ENCODE data around the gene RPS3. TPM values are rescaled to one million over a fixed set of nuclear protein-coding genes. Genes with fewer than 3 reads are reported as not detected.

Gene RPS3
- polyA plus RNA-seq, 2 of the 4 experiments (the other 2 are of a cell fraction), result 3,468 to 3,544 TPM

DNA sequence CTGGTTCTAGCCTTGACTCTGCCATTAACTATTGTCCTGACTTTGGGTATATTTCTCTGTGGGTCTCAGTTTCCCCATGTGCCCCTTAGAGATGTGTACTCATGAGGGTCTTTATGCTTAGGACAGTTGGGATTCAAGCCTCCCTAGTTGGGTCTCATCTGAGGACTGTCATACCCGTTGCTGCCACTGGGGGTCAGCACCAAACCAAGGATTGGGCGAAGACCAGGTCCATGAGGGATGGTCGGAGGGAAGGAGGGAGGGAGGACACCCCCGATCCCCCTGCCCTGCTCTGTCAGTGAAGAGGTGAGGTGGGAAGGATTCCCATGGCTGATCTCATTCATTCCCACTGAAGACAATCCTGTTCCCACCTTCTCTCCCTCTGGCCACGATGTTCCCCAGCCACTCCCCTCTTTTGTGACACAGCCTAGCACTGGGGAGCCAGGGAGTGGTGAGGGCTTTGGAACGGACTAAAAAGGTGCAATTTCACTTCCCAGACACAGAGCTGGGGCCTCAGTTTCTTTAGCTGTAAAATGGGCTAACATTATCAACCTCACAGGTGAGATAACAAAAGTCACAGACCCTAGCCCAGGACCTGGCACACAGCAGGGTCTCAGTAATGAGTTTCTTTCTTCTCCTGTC, 46.1 kb downstream of the RPS3 start:
- Histone ChIP-seq H3K4me1 (no peaks in the 10 kb centered on the region), H3K9me3 (no peaks in the 10 kb centered on the region), H3K27ac (no peak overlapping the region), H3K4me3 (no peak overlapping the region), H3K4me2 (peak overlapping the region; percentile 39; the same call in 2 of the 3 replicates)
- 4% methylated on average over 6 of the region's 6 CpGs for WGBS (ENCODE audit: missing lambda C conversion rate)
- FAIRE-seq, result peak; percentile 73
- DNase-seq (ENCODE audit: low read depth in 1 of 2, low spot score in 1 of 2), result peak; percentile 52 to 83
- POLR2A ChIA-PET, result no interaction called here
- TF ChIP-seq EP300 (IDR thresholded peaks at IDR 0.05) (no peak), RAD21 (conservative IDR thresholded peaks at IDR 0.05 in 1 of 2, IDR thresholded peaks at IDR 0.05 in 1 of 2) (peak; percentile 99), SMC3 (IDR thresholded peaks at IDR 0.05) (peak; percentile 98), PBX3 (IDR thresholded peaks at IDR 0.05) (no peak)
- TF ChIP-seq, protein P1, sequence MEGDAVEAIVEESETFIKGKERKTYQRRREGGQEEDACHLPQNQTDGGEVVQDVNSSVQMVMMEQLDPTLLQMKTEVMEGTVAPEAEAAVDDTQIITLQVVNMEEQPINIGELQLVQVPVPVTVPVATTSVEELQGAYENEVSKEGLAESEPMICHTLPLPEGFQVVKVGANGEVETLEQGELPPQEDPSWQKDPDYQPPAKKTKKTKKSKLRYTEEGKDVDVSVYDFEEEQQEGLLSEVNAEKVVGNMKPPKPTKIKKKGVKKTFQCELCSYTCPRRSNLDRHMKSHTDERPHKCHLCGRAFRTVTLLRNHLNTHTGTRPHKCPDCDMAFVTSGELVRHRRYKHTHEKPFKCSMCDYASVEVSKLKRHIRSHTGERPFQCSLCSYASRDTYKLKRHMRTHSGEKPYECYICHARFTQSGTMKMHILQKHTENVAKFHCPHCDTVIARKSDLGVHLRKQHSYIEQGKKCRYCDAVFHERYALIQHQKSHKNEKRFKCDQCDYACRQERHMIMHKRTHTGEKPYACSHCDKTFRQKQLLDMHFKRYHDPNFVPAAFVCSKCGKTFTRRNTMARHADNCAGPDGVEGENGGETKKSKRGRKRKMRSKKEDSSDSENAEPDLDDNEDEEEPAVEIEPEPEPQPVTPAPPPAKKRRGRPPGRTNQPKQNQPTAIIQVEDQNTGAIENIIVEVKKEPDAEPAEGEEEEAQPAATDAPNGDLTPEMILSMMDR (IDR thresholded peaks at IDR 0.05), result peak; percentile 94
- peak; percentile 68 to 89 for ATAC-seq
- CTCF ChIA-PET, result interaction anchor here (0.6 to 9.3 kb wide), 53 partner anchors 10 to 341 kb away, joined by 3 to 432 read pairs (median 5); partner anchors contain the start of genes GDPD5 and KLHL35

GRCh38 chr11:75447415-75447814, 48.1 kb downstream of the RPS3 start:
- Histone ChIP-seq H3K4me2 (no peak overlapping the region), H3K4me3 (no peak overlapping the region), H3K4me1 (no peaks in the 10 kb centered on the region), H3K9me3 (no peaks in the 10 kb centered on the region), H3K27ac (no peak overlapping the region)
- TF ChIP-seq HEYL (CRISPR knock-in tag; IDR thresholded peaks at IDR 0.05) (no peak), ZSCAN20 (CRISPR knock-in tag; IDR thresholded peaks at IDR 0.05) (no peak), JUNB (IDR thresholded peaks at IDR 0.05) (no peak), CBX2 (IDR thresholded peaks at IDR 0.05; ENCODE audit: borderline replicate concordance, low read depth) (no peak), REST (IDR thresholded peaks at IDR 0.05) (no peak), HOXB13 (CRISPR knock-in tag; IDR thresholded peaks at IDR 0.05; ENCODE audit: low read depth) (no peak), CHD2 (IDR thresholded peaks at IDR 0.05; ENCODE audit: low read length, partially characterized antibody) (no peak), FOXS1 (CRISPR knock-in tag; IDR thresholded peaks at IDR 0.05) (no peak)
- TF ChIP-seq, protein P2, sequence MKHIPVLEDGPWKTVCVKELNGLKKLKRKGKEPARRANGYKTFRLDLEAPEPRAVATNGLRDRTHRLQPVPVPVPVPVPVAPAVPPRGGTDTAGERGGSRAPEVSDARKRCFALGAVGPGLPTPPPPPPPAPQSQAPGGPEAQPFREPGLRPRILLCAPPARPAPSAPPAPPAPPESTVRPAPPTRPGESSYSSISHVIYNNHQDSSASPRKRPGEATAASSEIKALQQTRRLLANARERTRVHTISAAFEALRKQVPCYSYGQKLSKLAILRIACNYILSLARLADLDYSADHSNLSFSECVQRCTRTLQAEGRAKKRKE (CRISPR knock-in tag; IDR thresholded peaks at IDR 0.05; ENCODE audit: low read depth), result no peak
- ATAC-seq (no peak), FAIRE-seq (no peak), DNase-seq (ENCODE audit: low read depth in 1 of 2, low spot score in 1 of 2) (no peak)
- ChIA-PET CTCF (no interaction called here), POLR2A (no interaction called here)
- WGBS (ENCODE audit: missing lambda C conversion rate), result 65% methylated on average over 5 of the region's 5 CpGs

DNA sequence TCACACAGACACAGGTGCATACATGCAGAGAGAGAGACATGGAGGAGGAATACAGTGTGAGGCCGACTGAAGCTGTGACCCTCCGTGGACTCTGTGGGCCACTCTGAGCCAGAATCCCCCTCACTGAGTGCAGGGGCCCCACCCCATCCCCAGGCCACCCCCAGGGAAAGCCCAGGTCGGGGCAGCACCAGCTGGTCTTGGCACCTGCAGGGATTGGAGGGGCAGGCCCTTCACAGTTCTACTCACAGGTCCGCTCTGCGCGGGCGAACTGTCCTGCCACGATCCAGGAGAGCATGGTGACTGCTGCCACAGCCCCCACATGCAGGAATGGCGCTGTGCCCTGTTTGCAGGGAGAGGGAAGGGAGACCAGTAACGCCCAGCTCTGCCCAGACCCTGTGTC, 50.0 kb downstream of the RPS3 start:
- CTCF ChIA-PET, result interaction anchor here (1.1 to 1.7 kb wide), 3 partner anchors 79 to 83 kb away, joined by 3 to 19 read pairs (median 5); no protein-coding TSS in a partner anchor
- ATAC-seq, result no peak
- 66% methylated on average over 9 of the region's 10 CpGs for whole genome bisulfite sequencing (ENCODE audit: missing lambda C conversion rate)
- POLR2A ChIA-PET, result no interaction called here
- no peak for FAIRE-seq
- H3K4me1 ChIP-seq, result peaks cover 7% of the 10 kb centered on the region; the same call in 1 of the 3 replicates
- H3K27ac ChIP-seq, result no peak overlapping the region
- no peaks in the 10 kb centered on the region for H3K9me3 ChIP-seq
- DNase-seq (ENCODE audit: low read depth in 1 of 2, low spot score in 1 of 2), result no peak
- no peak overlapping the region for H3K4me2 ChIP-seq
- H3K4me3 ChIP-seq, result no peak overlapping the region
- TF ChIP-seq HOXB13 (CRISPR knock-in tag; IDR thresholded peaks at IDR 0.05; ENCODE audit: low read depth) (no peak), MYC (IDR thresholded peaks at IDR 0.05; ENCODE audit: borderline replicate concordance, low read length) (no peak), JUN (IDR thresholded peaks at IDR 0.05) (no peak), ZNF302 (CRISPR knock-in tag; IDR thresholded peaks at IDR 0.05) (no peak), ELK1 (IDR thresholded peaks at IDR 0.05; ENCODE audit: low read depth, low read length) (no peak), NFE2L2 (conservative IDR thresholded peaks at IDR 0.05; ENCODE audit: low read length) (no peak), HMGXB4 (CRISPR knock-in tag; IDR thresholded peaks at IDR 0.05; ENCODE audit: borderline replicate concordance) (no peak), CEBPB (IDR thresholded peaks at IDR 0.05) (no peak)
- TF ChIP-seq, protein P3, sequence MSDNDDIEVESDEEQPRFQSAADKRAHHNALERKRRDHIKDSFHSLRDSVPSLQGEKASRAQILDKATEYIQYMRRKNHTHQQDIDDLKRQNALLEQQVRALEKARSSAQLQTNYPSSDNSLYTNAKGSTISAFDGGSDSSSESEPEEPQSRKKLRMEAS (IDR thresholded peaks at IDR 0.05), result no peak

Data from A549 (cell line).